Transverse colon (tissue), 4 donors: ENCODE measurements around the gene NR2C2AP.

Experiments
- CTCF ChIP-seq, 5 experiments: fragments of 200-600 bp in 3 of 5; fragments of 450-650 bp in 2 of 5; sonication (generic) in 3 of 5; IDR thresholded peaks; 1 replicate in 2 of 5; 2 replicates in 3 of 5; pipeline ENCODE4 v1.5.1; 2016 to 2017; ENCODE audit warnings: antibody characterized with exemption in 5 of 5, inconsistent platforms in 3 of 5, mild to moderate bottlenecking in 2 of 5, moderate library complexity in 1 of 5
- EP300 ChIP-seq: sonication (generic); formaldehyde crosslinking; IDR thresholded peaks from one replicate; pipeline ENCODE4 v1.6.1; 2017; ENCODE audit warnings: antibody characterized with exemption, low read depth
- POLR2A ChIP-seq: fragments of 450-650 bp; IDR thresholded peaks from one replicate; pipeline ENCODE4 v1.6.1; 2016; ENCODE audit warnings: antibody characterized with exemption, mild to moderate bottlenecking, moderate library complexity
- POLR2AphosphoS5 ChIP-seq, 3 donors: sonication (generic); formaldehyde crosslinking; IDR thresholded peaks; one replicate each; pipeline ENCODE4 v1.6.1; 2016; ENCODE audit warnings: antibody characterized with exemption in 3 of 3

DNA sequence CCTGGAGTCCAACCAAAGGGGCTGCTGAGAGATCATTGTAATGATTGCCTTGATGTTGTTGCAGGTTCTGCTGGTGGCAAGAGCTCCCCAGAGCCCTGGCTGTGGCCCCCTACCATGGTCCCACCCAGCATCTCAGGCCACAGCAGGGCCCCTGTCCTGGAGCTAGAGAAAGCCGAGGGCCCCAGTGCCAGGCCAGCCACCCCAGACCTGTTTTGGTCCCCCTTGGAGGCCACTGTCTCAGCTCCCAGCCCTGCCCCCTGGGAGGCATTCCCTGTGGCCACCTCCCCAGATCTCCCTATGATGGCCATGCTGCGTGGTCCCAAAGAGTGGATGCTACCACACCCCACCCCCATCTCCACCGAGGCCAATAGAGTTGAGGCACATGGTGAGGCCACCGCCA is 24.0 kb upstream of the NR2C2AP start:
- TF ChIP-seq CTCF (IDR thresholded peaks at IDR 0.05) (no peak), POLR2AphosphoS5 (IDR thresholded peaks at IDR 0.05) (no peak), EP300 (no peak), POLR2A (no peak)
